ENCODE results near the gene FAM53C.
A peak's percentile ranks its signal among the peaks of the same experiment; 100 is the strongest.

DNA sequence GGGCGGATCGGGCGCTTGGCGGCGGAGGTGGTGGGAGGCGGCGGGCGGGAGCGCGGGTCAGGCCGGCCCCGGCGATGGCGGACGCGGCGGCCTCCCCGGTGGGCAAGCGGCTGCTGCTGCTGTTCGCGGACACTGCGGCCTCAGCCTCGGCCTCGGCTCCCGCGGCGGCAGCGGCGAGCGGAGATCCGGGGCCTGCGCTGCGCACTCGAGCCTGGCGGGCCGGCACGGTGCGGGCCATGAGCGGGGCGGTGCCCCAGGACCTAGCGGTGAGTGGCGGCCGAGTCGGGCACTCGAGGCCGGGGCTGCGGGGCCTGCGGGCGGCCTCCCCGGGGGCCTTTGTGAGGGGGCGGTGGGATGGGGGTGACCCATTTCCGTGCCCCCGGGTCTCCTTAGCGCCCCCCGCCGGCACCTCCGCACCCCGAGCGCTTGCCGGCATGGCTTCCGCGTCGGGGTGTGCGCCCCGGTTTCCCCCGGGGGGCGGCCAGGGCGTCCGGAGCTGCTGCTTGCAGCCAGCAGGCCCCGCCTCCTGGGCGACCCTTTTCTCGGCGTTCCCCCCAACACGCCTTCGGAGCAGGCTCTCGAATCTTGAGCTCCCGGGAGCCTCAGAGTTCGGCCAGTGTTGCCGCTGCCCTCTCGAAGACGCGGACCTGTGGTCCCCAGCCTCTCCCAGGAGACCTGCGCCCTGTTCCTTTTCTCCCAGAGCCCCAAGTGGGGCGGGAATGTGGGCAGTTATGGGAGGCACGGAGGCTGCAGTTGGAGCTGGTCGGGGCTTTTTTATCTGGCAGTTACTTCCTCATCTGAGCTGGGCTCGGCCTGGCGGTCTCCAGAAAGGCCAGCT, 14.9 kb downstream of the FAM53C start:
- TF ChIP-seq, protein P1, sequence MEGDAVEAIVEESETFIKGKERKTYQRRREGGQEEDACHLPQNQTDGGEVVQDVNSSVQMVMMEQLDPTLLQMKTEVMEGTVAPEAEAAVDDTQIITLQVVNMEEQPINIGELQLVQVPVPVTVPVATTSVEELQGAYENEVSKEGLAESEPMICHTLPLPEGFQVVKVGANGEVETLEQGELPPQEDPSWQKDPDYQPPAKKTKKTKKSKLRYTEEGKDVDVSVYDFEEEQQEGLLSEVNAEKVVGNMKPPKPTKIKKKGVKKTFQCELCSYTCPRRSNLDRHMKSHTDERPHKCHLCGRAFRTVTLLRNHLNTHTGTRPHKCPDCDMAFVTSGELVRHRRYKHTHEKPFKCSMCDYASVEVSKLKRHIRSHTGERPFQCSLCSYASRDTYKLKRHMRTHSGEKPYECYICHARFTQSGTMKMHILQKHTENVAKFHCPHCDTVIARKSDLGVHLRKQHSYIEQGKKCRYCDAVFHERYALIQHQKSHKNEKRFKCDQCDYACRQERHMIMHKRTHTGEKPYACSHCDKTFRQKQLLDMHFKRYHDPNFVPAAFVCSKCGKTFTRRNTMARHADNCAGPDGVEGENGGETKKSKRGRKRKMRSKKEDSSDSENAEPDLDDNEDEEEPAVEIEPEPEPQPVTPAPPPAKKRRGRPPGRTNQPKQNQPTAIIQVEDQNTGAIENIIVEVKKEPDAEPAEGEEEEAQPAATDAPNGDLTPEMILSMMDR (optimal IDR thresholded peaks at IDR 0.05 in 1 of 3, IDR thresholded peaks at IDR 0.05 in 1 of 3, conservative IDR thresholded peaks at IDR 0.05 in 1 of 3; ENCODE audit: extremely low read depth in 1 of 3, insufficient read depth in 2 of 3, low read length in 3 of 3): peak in 2 of 3 experiments; percentile 45 to 56
- TF ChIP-seq EZH2 (IDR thresholded peaks at IDR 0.05; ENCODE audit: low read length): no peak
